ENCODE data around the gene PCBP3.
"Not testable (repeated sequence)": the region's sequence is repeated elsewhere in the genome, so short reads cannot be mapped to it uniquely, and the experiment has no call there.

Gene PCBP3

GRCh38 chr21:45883090-45883489 lies 239.6 kb downstream of the PCBP3 start:
- H3K36me3 ChIP-seq (ENCODE audit: insufficient read depth, low read length), result no peaks in the 10 kb centered on the region
- no peak overlapping the region for H3K27ac ChIP-seq (ENCODE audit: low read length)
- H3K9me3 ChIP-seq (ENCODE audit: insufficient read depth, low read length, severe bottlenecking), result no peaks in the 10 kb centered on the region
- H3K4me2 ChIP-seq (ENCODE audit: insufficient read depth, low read length), result no peak overlapping the region
- no peak overlapping the region for H2AFZ ChIP-seq (ENCODE audit: low read depth, low read length)
- H3K9ac ChIP-seq (ENCODE audit: low read depth, low read length), result no peak overlapping the region
- TF ChIP-seq CTCF (IDR thresholded peaks at IDR 0.05; ENCODE audit: borderline replicate concordance, extremely low read depth, low read length, poor library complexity, severe bottlenecking) (no peak), EZH2 (IDR thresholded peaks at IDR 0.05; ENCODE audit: borderline replicate concordance, low read depth, low read length, severe bottlenecking) (no peak)
- peaks cover 24% of the 10 kb centered on the region for H4K20me1 ChIP-seq (ENCODE audit: insufficient read depth, low read length)
- DNase-seq, result no peak
- ATAC-seq (ENCODE audit: insufficient read depth, low read depth), result no peak
- H3K4me3 ChIP-seq (ENCODE audit: low read depth in 1 of 2, low read length in 2 of 2), result no peak overlapping the region
- H3K4me1 ChIP-seq (ENCODE audit: insufficient read depth, low read length), result peaks cover 24% of the 10 kb centered on the region
- no peaks in the 10 kb centered on the region for H3K79me2 ChIP-seq (ENCODE audit: insufficient read depth, low read length)
- H3K27me3 ChIP-seq (ENCODE audit: insufficient read depth, low read length, poor library complexity), result no peaks in the 10 kb centered on the region

- Histone ChIP-seq H3K79me2 (ENCODE audit: insufficient read depth, low read length) (no peaks in the 10 kb centered on the region), H4K20me1 (ENCODE audit: insufficient read depth, low read length) (peaks cover 32% of the 10 kb centered on the region), H3K4me2 (ENCODE audit: insufficient read depth, low read length) (no peak overlapping the region), H3K9me3 (ENCODE audit: insufficient read depth, low read length, severe bottlenecking) (no peaks in the 10 kb centered on the region), H3K4me1 (ENCODE audit: insufficient read depth, low read length) (peaks cover 24% of the 10 kb centered on the region), H3K27ac (ENCODE audit: low read length) (no peak overlapping the region), H2AFZ (ENCODE audit: low read depth, low read length) (no peak overlapping the region), H3K36me3 (ENCODE audit: insufficient read depth, low read length) (no peaks in the 10 kb centered on the region), H3K27me3 (ENCODE audit: insufficient read depth, low read length, poor library complexity) (no peaks in the 10 kb centered on the region), H3K4me3 (ENCODE audit: low read depth in 1 of 2, low read length in 2 of 2) (no peak overlapping the region), H3K9ac (ENCODE audit: low read depth, low read length) (no peak overlapping the region)
- DNase-seq, result no peak
- ATAC-seq (ENCODE audit: insufficient read depth, low read depth), result peak; percentile 37; the same call in 2 of the 3 replicates
- TF ChIP-seq CTCF (IDR thresholded peaks at IDR 0.05; ENCODE audit: borderline replicate concordance, extremely low read depth, low read length, poor library complexity, severe bottlenecking) (no peak), EZH2 (IDR thresholded peaks at IDR 0.05; ENCODE audit: borderline replicate concordance, low read depth, low read length, severe bottlenecking) (no peak)
Measured at GRCh38 chr21:45885597-45885929, 242.0 kb downstream of the PCBP3 start.

- H3K27ac ChIP-seq (ENCODE audit: low read length); H3K9me3 ChIP-seq (ENCODE audit: insufficient read depth, low read length, severe bottlenecking); H3K36me3 ChIP-seq (ENCODE audit: insufficient read depth, low read length); H2AFZ ChIP-seq (ENCODE audit: low read depth, low read length); H3K9ac ChIP-seq (ENCODE audit: low read depth, low read length); H3K4me2 ChIP-seq (ENCODE audit: insufficient read depth, low read length); H3K4me3 ChIP-seq (ENCODE audit: low read depth in 1 of 2, low read length in 2 of 2); H3K79me2 ChIP-seq (ENCODE audit: insufficient read depth, low read length); H3K27me3 ChIP-seq (ENCODE audit: insufficient read depth, low read length, poor library complexity): not testable (repeated sequence)
- Histone ChIP-seq H3K4me1 (ENCODE audit: insufficient read depth, low read length) (peaks cover 24% of the 10 kb centered on the region), H4K20me1 (ENCODE audit: insufficient read depth, low read length) (peaks cover 31% of the 10 kb centered on the region)
- DNase-seq, result peak; percentile 73
- peak; percentile 45; the same call in 2 of the 3 replicates for ATAC-seq (ENCODE audit: insufficient read depth, low read depth)
Measured at GRCh38 chr21:45885930-45886601, 242.5 kb downstream of the PCBP3 start.

- Histone ChIP-seq H3K36me3 (ENCODE audit: insufficient read depth, low read length) (no peaks in the 10 kb centered on the region), H3K4me1 (ENCODE audit: insufficient read depth, low read length) (peaks cover 24% of the 10 kb centered on the region), H3K27ac (ENCODE audit: low read length) (peak overlapping the region; percentile 40; the same call in 1 of the 2 replicates), H3K4me2 (ENCODE audit: insufficient read depth, low read length) (no peak overlapping the region), H2AFZ (ENCODE audit: low read depth, low read length) (no peak overlapping the region), H3K27me3 (ENCODE audit: insufficient read depth, low read length, poor library complexity) (no peaks in the 10 kb centered on the region), H3K9me3 (ENCODE audit: insufficient read depth, low read length, severe bottlenecking) (no peaks in the 10 kb centered on the region), H4K20me1 (ENCODE audit: insufficient read depth, low read length) (peaks cover 31% of the 10 kb centered on the region), H3K4me3 (ENCODE audit: low read depth in 1 of 2, low read length in 2 of 2) (no peak overlapping the region), H3K79me2 (ENCODE audit: insufficient read depth, low read length) (no peaks in the 10 kb centered on the region), H3K9ac (ENCODE audit: low read depth, low read length) (no peak overlapping the region)
- ATAC-seq (ENCODE audit: insufficient read depth, low read depth) (peak; percentile 52), DNase-seq (no peak)
- TF ChIP-seq CTCF (IDR thresholded peaks at IDR 0.05; ENCODE audit: borderline replicate concordance, extremely low read depth, low read length, poor library complexity, severe bottlenecking) (peak; percentile 10), EZH2 (IDR thresholded peaks at IDR 0.05; ENCODE audit: borderline replicate concordance, low read depth, low read length, severe bottlenecking) (no peak)
Measured at GRCh38 chr21:45886610-45887026, 243.1 kb downstream of the PCBP3 start.
